Activated T-cell treated with anti-CD3 and anti-CD28 coated beads, Interleukin-2, amount 50 U/mL, for 48 hours (primary cell): ENCODE measurements around the gene ADAM10.
A peak's percentile ranks its signal among the peaks of the same experiment; 100 is the strongest.

Experiments used
- DNase-seq, 2 experiments: peaks; one replicate each; pipeline ENCODE4 v3.0.0-alpha.2; 2020

The ADAM10 gene

GRCh38 chr15:58572521-58572920, 177.0 kb downstream of the ADAM10 start:
- no peak for DNase-seq

GRCh38 chr15:58571491-58571890, 178.0 kb downstream of the ADAM10 start:
- no peak for DNase-seq

GRCh38 chr15:58569455-58569854, 180.1 kb downstream of the ADAM10 start:
- no peak for DNase-seq

DNA sequence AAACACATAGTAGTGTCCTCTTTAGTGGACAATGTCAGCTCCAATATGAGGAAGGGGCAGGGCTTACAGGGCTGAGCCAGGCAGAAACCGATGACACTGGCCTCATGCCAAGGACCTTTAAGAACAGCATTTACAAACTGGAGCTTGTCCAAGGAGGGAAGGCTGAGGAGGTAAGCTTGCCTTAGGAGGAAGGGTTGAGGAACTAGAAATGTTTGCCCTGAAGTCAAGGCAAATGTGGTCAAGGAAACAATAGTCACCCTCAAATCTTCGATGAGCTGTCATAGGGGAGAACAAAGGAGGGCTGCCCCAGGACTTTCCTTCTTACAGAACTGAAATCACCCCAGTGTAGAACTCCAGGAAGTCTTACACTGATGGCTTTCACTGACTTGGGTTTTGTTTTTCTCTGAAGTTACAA, 181.3 kb downstream of the ADAM10 start:
- DNase-seq = no peak

DNA sequence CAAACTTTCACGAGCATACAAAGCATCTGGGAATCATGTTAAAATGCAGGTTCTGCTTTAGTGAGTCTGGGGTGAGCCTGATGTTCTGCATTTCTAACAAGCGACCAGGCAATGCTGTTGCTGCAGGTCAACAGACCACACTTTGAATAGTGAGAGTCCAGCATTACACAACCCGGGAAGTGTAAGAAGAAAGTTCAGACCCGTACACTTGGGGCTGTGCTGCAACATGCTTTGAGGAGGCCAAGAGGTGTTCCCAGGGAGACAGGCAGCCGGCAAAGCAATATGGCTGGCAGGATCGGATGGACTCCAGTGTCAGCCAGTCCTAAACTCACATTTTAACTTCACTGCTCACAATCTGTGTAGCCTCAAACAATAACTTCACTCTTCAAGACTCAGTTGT, 183.5 kb downstream of the ADAM10 start:
- no peak for DNase-seq

DNA sequence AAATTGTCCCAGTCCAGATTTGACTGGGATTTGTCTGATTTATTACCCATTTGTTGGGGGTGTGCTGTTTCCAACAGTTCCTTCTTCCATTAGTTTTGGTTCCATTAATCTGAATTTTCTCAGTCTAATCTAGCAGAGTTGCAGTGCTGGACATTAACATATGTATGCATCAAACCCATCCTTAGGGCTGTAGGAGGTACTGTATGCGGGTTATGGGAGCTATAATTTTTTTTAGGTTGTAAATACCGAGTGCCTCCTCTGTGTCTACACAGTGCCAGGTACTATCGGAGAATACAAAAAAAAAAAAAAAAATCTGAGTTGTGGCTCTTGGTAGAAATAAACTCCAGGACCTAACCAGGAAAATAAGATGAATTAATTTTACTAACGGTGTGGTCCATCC, 183.9 kb downstream of the ADAM10 start:
- no peak for DNase-seq

DNA sequence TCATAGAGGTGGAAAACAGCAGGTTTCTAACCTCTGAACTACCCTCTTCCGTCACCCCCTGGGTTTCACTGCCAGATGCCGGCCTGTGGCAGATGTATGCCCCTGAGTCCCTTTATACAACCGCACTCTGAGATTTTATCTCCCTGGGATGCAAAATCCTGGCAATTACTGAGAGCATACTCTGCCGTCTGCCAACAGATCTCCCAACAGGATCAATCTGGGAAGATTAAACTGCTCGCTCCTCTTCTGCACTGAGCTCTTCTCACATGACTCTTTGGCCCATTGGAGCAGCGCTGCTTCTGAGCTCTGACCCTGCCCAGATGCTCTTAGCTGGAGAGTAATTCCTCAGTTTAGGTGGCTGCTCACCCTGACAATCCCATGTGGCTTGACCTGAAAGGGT, 184.5 kb downstream of the ADAM10 start:
- DNase-seq = no peak

GRCh38 chr15:58562135-58562534, 187.4 kb downstream of the ADAM10 start:
- no peak for DNase-seq

DNA sequence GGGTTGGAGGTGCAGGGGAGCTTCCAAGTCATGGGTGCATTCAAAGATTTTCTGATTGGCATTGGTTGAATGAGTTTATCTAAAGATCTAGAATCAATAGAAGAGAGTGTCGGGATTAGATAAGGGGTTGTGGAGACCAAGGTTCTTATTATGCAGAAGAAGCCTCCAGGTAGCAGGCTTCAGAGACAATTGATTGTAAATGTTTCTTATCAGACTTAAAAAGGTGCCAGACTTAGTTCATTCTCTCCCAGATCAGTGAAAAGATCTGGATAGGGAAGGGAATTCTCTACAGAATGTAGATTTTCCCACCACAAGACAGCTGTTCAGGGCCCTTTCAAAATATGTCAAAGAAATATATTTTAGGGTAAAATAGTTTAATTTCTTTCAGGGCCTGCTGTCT, 188.2 kb downstream of the ADAM10 start:
- no peak for DNase-seq

GRCh38 chr15:58559904-58560588, 189.5 kb downstream of the ADAM10 start:
- DNase-seq = no peak

GRCh38 chr15:58558777-58559176, 190.7 kb downstream of the ADAM10 start:
- DNase-seq = no peak

- DNase-seq = no peak
These were observed 193.0 kb downstream of the ADAM10 start for GRCh38 chr15:58556541-58556940.

- no peak for DNase-seq
These were observed 193.5 kb downstream of the ADAM10 start for GRCh38 chr15:58556028-58556361.

- DNase-seq = no peak
These were observed 194.1 kb downstream of the ADAM10 start for GRCh38 chr15:58555162-58556027.

DNA sequence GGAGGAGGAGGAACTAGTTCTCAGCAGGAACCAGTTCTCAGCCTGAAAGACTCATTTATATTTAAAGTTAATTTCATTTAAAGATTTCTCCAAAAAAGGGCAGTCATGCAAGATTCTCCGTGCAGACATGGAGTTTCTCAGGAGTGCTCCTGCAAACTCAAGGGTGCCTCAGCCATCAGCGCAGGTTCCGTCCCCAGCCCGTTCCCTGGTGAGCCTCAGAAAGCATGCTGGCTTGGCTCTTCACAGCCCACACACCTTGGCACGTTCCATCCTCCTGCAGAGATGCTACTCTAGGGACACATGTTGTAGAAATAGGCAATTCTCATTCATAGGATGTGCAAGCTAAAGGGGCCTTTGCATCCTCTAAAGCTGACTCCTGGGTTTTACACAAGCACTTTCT, 194.7 kb downstream of the ADAM10 start:
- no peak for DNase-seq

- DNase-seq = no peak
These were observed 196.1 kb downstream of the ADAM10 start for GRCh38 chr15:58553365-58553918.

GRCh38 chr15:58552505-58553364, 196.8 kb downstream of the ADAM10 start:
- no peak for DNase-seq

GRCh38 chr15:58551764-58552504, 197.6 kb downstream of the ADAM10 start:
- no peak for DNase-seq

DNA sequence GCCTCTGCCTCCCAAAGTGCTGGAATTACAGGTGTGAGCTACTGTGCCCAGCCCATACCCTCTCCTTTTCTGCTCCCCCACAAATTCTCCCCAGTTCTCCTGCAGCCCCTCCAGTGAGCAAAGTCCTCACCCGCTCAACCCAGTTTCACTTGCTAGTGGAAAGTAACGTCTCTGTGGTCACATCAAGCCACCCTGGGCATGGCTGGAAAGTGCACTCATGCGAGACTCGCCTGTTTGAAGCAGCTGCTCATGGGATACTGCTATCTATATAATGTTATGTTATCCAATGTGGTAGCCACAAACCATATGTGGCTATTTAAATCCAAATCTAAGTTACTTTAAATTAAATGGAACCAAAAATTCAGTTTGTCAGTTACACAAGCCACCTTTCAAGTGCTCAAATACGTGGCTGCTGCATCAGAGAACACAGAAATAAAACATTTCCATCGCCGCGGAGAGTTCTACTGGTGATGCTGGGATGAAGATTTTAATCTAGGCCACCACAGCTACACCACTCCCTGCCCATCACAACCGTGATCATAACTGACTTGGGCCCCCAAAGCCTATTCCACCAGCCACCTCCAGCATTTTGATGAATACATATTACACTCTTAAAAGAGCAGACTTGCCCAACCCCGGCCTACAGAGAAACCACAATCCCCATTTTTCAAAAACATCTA, 198.3 kb downstream of the ADAM10 start:
- peak in 1 of 2 experiments; percentile 22 for DNase-seq

GRCh38 chr15:58549785-58550074, 199.8 kb downstream of the ADAM10 start:
- no peak for DNase-seq

GRCh38 chr15:58549013-58549784, 200.3 kb downstream of the ADAM10 start:
- DNase-seq = no peak
